Osteoblast (primary cell): Measurements from ENCODE around the gene BBOX1. TPM values are rescaled to one million over a fixed set of nuclear protein-coding genes. Genes with fewer than 3 reads are reported as not detected.

Source experiments
- DNase-seq: peaks from one replicate; pipeline ENCODE4 v3.0.0; 2011; ENCODE audit warnings: low spot score, mixed read lengths; ENCODE audit not compliant: insufficient read length; ENCODE audit errors: missing footprints
- H2AFZ ChIP-seq: 2 replicates; pipeline ENCODE4 v1.6.0; 2011; ENCODE audit warnings: mild to moderate bottlenecking, low read length
- H3K27ac ChIP-seq: 2 replicates; pipeline ENCODE4 v1.5.1; 2011; ENCODE audit warnings: mild to moderate bottlenecking, low read depth, low read length, moderate library complexity
- H3K27me3 ChIP-seq: 2 replicates; pipeline ENCODE4 v1.6.0; 2012; ENCODE audit warnings: mild to moderate bottlenecking, control low read depth, inconsistent platforms, low read length, moderate library complexity; ENCODE audit not compliant: insufficient read depth
- H3K36me3 ChIP-seq: 2 replicates; pipeline ENCODE4 v1.5.1; 2011; ENCODE audit warnings: mild to moderate bottlenecking, low read length, control low read depth, moderate library complexity; ENCODE audit not compliant: insufficient read depth
- H3K4me1 ChIP-seq: 2 replicates; pipeline ENCODE4 v1.5.1; 2011; ENCODE audit warnings: mild to moderate bottlenecking, low read length, control low read depth, moderate library complexity; ENCODE audit not compliant: insufficient read depth
- H3K4me2 ChIP-seq: 2 replicates; pipeline ENCODE4 v1.6.0; 2011; ENCODE audit warnings: mild to moderate bottlenecking, low read length; ENCODE audit not compliant: insufficient read depth
- H3K4me3 ChIP-seq: fragments of 200-600 bp; sonication (generic); 3 replicates; pipeline ENCODE4 v1.5.1; 2012; ENCODE audit warnings: mild to moderate bottlenecking, low read length, inconsistent platforms; ENCODE audit not compliant: insufficient read depth
- H3K79me2 ChIP-seq: 2 replicates; pipeline ENCODE4 v1.6.0; 2012; ENCODE audit warnings: mild to moderate bottlenecking, low read length, control low read depth, inconsistent platforms; ENCODE audit not compliant: insufficient read depth
- H3K9me3 ChIP-seq: 2 replicates; pipeline ENCODE4 v1.5.1; 2011; ENCODE audit warnings: low read depth, low read length, control low read depth
- H4K20me1 ChIP-seq: 2 replicates; pipeline ENCODE4 v1.6.0; 2012; ENCODE audit warnings: mild to moderate bottlenecking, low read length, control low read depth; ENCODE audit not compliant: insufficient read depth
- CTCF ChIP-seq: IDR thresholded peaks from 2 replicates; pipeline ENCODE4 v1.5.1; 2011; ENCODE audit warnings: mild to moderate bottlenecking, low read depth, low read length, moderate library complexity; ENCODE audit errors: extremely low read depth
- total RNA-seq: library from RNA; depleted of rRNA; stranded (reverse); fragments of >200 nt; gene quantifications from 2 replicates; pipeline ENCODE4 v1.2.3, GENCODE V29; 2012

BBOX1 gene
- total RNA-seq, 1 donor = 0.36 TPM

GRCh38 chr11:27055065-27055682 is 14.6 kb downstream of the BBOX1 start:
- H4K20me1 ChIP-seq = no peaks in the 10 kb centered on the region
- no peak for TF ChIP-seq CTCF
- H3K4me3 ChIP-seq = no peak overlapping the region
- H3K9me3 ChIP-seq = no peaks in the 10 kb centered on the region
- no peaks in the 10 kb centered on the region for H3K36me3 ChIP-seq
- H3K4me2 ChIP-seq = no peak overlapping the region
- DNase-seq = no peak
- H3K27ac ChIP-seq = no peak overlapping the region
- H3K79me2 ChIP-seq = no peaks in the 10 kb centered on the region
- H3K4me1 ChIP-seq = peaks cover 6% of the 10 kb centered on the region
- H3K27me3 ChIP-seq = no peaks in the 10 kb centered on the region
- no peak overlapping the region for H2AFZ ChIP-seq

- H3K9me3 ChIP-seq = no peaks in the 10 kb centered on the region
- no peak overlapping the region for H3K4me3 ChIP-seq
- peaks cover 6% of the 10 kb centered on the region for H3K4me1 ChIP-seq
- no peaks in the 10 kb centered on the region for H3K36me3 ChIP-seq
- no peak overlapping the region for H3K27ac ChIP-seq
- no peaks in the 10 kb centered on the region for H3K79me2 ChIP-seq
- H4K20me1 ChIP-seq = no peaks in the 10 kb centered on the region
- no peak for DNase-seq
- H3K4me2 ChIP-seq = no peak overlapping the region
- TF ChIP-seq CTCF = no peak
- no peaks in the 10 kb centered on the region for H3K27me3 ChIP-seq
- H2AFZ ChIP-seq = no peak overlapping the region
These were observed 16.6 kb downstream of the BBOX1 start for GRCh38 chr11:27057091-27057780.

GRCh38 chr11:27058456-27058855 is 17.8 kb downstream of the BBOX1 start:
- H3K27me3 ChIP-seq = no peaks in the 10 kb centered on the region
- no peak overlapping the region for H3K4me2 ChIP-seq
- peaks cover 6% of the 10 kb centered on the region for H3K4me1 ChIP-seq
- no peaks in the 10 kb centered on the region for H3K36me3 ChIP-seq
- no peak overlapping the region for H2AFZ ChIP-seq
- no peaks in the 10 kb centered on the region for H4K20me1 ChIP-seq
- no peak for DNase-seq
- no peak overlapping the region for H3K27ac ChIP-seq
- TF ChIP-seq CTCF = no peak
- H3K79me2 ChIP-seq = no peaks in the 10 kb centered on the region
- H3K4me3 ChIP-seq = no peak overlapping the region
- H3K9me3 ChIP-seq = no peaks in the 10 kb centered on the region

GRCh38 chr11:27059431-27059830 is 18.8 kb downstream of the BBOX1 start:
- Histone ChIP-seq H4K20me1 (no peaks in the 10 kb centered on the region), H3K27ac (no peak overlapping the region), H3K27me3 (no peaks in the 10 kb centered on the region), H3K4me2 (no peak overlapping the region), H3K79me2 (no peaks in the 10 kb centered on the region), H3K9me3 (no peaks in the 10 kb centered on the region), H2AFZ (no peak overlapping the region), H3K36me3 (no peaks in the 10 kb centered on the region), H3K4me3 (no peak overlapping the region), H3K4me1 (peaks cover 6% of the 10 kb centered on the region)
- no peak for TF ChIP-seq CTCF
- DNase-seq = no peak
